SK-N-SH (cell line): ENCODE results near the gene ZNF177.

Source experiments
- CTCF ChIP-seq: fragments of 200-600 bp; sonication (generic); IDR thresholded peaks from 2 replicates; pipeline ENCODE4 v1.6.1; 2017; ENCODE audit warnings: antibody characterized with exemption, mild to moderate bottlenecking, moderate library complexity
- ELF1 ChIP-seq: IDR thresholded peaks from 2 replicates; pipeline ENCODE4 v1.4.0; 2012
- GABPA ChIP-seq: IDR thresholded peaks from 2 replicates; pipeline ENCODE4 v1.4.0; 2012; ENCODE audit warnings: low read depth, mild to moderate bottlenecking
- JUND ChIP-seq: IDR thresholded peaks from 2 replicates; pipeline ENCODE4 v1.4.0; 2012
- MAX ChIP-seq: IDR thresholded peaks from 2 replicates; pipeline ENCODE4 v1.4.0; 2012; ENCODE audit warnings: low read depth
- MEF2A ChIP-seq: IDR thresholded peaks from 2 replicates; pipeline ENCODE4 v1.4.0; 2012; ENCODE audit warnings: low read depth, borderline replicate concordance
- POLR2AphosphoS5 ChIP-seq: IDR thresholded peaks from 2 replicates; pipeline ENCODE4 v1.6.1; 2012; ENCODE audit warnings: low read depth, low read length
- RAD21 ChIP-seq: IDR thresholded peaks from 2 replicates; pipeline ENCODE4 v1.6.1; 2012; ENCODE audit warnings: mild to moderate bottlenecking, low read length
- REST ChIP-seq: IDR thresholded peaks from 2 replicates; pipeline ENCODE4 v1.6.1; 2012; ENCODE audit warnings: mild to moderate bottlenecking, low read depth, low read length, moderate library complexity
- RXRA ChIP-seq: IDR thresholded peaks from 2 replicates; pipeline ENCODE4 v1.4.0; 2012; ENCODE audit warnings: low read depth, mild to moderate bottlenecking, borderline replicate concordance
- SIN3A ChIP-seq: IDR thresholded peaks from 2 replicates; pipeline ENCODE4 v1.6.1; 2012; ENCODE audit warnings: low read depth, mild to moderate bottlenecking, low read length, moderate library complexity, borderline replicate concordance
- TAF1 ChIP-seq: IDR thresholded peaks from 2 replicates; pipeline ENCODE4 v1.6.1; 2012; ENCODE audit warnings: low read depth, mild to moderate bottlenecking, low read length, moderate library complexity, borderline replicate concordance
- USF1 ChIP-seq: IDR thresholded peaks from 2 replicates; pipeline ENCODE4 v1.4.0; 2012; ENCODE audit warnings: low read depth, borderline replicate concordance

GRCh38 chr19:9321338-9321737, 41.5 kb upstream of the ZNF177 start:
- TF ChIP-seq JUND: no peak
- TF ChIP-seq CTCF: no peak
- no peak for TF ChIP-seq REST
- no peak for TF ChIP-seq MAX
- TF ChIP-seq POLR2AphosphoS5: no peak
- TF ChIP-seq GABPA: no peak
- no peak for TF ChIP-seq SIN3A
- no peak for TF ChIP-seq USF1
- no peak for TF ChIP-seq RAD21
- no peak for TF ChIP-seq TAF1
- TF ChIP-seq RXRA: no peak
- no peak for TF ChIP-seq ELF1
- TF ChIP-seq MEF2A: no peak
